ENCODE data around the gene ZNF569.
"Not testable (repeated sequence)": the region's sequence is repeated elsewhere in the genome, so short reads cannot be mapped to it uniquely, and the experiment has no call there.

The ZNF569 gene

DNA sequence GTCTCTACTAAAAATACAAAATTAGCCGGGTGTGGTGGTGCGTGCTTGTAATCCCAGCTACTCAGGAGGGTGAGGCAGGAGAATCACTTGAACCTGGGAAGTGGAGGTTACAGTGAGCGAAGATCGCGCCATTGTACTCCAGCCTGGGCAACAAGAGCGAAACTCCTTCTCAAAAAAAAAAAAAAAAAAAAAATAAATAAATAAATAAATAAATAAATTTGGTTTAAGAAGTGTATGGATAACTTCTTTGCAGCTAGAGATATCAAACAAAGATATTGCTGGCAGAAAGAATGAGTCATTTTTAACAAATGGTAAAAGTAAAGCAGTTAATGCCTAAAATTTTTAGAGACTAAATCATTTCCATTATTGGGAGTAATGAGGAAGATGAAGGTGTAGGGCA is 75.8 kb downstream of the ZNF569 start:
- not testable (repeated sequence) for DNase-seq

DNA sequence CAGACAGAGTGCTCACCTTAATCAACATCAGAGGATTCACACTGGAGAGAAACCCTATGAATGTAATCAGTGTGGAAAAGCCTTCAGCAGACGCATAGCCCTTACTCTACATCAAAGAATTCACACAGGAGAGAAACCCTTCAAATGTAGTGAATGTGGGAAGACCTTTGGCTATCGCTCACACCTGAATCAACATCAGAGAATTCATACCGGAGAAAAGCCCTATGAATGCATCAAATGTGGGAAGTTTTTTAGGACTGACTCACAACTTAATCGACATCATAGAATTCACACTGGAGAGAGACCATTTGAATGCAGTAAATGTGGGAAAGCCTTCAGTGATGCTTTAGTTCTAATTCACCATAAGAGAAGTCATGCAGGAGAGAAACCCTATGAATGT is 78.0 kb downstream of the ZNF569 start:
- no peak for DNase-seq

DNA sequence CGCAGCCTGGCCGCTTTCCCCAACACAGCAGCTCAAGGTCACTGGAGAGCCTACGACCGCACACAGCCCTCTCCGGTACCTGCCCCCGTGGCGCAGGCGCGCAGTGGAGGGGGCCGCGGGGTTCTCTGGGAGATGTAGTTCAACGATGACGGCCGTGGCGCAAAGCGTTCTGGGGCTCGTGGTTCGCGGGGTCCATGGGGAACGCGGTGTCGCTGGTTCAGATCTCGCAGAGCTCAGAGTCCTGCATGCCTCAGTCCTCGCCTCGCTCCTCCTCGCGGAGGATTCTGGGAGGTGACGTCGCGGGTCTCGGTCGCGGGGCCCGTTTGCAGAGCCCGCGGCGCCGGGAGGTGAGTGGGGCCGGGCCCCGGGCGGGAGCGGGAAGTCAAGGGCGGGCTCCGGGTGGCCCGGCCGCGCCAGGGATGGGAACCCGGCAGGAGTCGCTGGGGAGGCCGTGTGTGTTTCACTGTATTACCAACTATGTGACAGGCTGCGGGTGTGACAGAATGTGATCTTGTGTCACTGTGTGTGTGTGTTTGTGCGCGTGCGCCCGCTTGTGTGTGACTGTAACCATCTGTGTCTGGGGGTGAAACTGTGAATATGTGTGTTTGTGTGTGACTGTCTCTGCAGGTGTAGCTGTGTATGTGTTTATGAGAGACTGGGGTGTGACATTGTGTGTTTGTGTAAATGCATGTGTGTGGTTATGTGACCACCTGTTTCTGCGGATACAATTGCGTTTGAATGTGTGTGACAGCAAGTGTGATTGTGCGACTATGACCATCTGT is 96.2 kb downstream of the ZNF569 start, which contains the start of gene ZNF527:
TSS of gene ZNF527 (plus strand) at position 220 of the 782 bp plus-strand sequence. CDS start 3,100 bp downstream, outside the sequence.
- DNase-seq = peak; percentile 94 to 97

DNA sequence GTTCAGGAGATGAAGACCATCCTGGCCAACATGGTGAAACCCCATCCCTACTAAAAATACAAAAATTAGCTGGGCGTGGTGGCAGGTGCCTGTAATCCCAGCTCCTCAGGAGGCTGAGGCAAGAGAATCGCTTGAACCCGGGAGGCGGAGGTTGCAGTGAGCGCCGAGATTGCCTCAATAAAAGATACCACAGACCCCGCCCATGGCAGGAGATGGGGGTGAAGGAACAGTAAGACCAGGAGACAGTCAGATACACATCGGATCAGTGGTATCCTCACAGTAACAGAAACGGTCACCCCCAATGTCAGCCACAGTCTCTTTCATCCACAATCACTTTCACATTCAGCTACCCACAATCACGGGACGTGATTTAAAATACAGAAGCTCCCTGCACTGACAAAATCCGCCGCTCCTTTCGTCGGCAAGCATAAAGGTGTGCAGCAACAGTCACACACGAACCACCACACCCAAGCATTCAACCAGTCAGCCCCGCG is 96.8 kb downstream of the ZNF569 start:
- DNase-seq = not testable (repeated sequence)

DNA sequence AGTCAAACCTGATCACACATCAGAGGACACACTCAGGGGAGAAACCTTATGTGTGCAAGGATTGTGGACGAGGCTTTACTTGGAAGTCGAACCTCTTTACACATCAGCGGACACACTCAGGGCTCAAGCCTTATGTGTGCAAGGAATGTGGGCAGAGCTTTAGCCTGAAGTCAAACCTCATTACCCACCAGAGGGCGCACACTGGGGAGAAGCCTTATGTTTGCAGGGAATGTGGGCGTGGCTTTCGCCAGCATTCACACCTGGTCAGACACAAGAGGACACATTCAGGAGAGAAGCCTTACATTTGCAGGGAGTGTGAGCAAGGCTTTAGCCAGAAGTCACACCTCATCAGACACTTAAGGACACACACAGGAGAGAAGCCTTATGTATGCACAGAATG is 104.5 kb downstream of the ZNF569 start:
- DNase-seq = no peak

DNA sequence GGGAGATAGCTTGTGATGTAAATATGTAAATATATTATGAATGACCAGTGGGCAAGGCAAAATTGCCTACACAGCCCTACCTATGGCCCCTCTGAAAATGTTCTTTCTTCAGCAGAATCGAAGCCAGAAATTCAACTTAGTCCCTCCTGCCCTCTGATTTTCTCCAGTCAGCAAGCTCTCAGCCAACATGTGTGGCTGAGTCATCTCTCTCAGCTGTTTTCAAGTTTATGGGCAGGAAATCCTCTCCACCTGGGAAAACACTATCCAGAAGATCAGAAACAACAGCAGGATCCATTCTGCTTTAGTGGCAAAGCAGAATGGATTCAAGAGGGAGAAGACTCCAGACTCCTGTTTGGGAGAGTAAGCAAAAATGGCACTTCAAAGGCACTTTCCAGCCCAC is 105.2 kb downstream of the ZNF569 start:
- DNase-seq = no peak
